T-helper 22 cell (primary cell): Measurements from ENCODE around the gene FAM120AOS.

Experiments used
- DNase-seq: peaks from one replicate; pipeline ENCODE4 v3.0.0-alpha.2; 2020; ENCODE audit warnings: low read depth

Gene FAM120AOS

DNA sequence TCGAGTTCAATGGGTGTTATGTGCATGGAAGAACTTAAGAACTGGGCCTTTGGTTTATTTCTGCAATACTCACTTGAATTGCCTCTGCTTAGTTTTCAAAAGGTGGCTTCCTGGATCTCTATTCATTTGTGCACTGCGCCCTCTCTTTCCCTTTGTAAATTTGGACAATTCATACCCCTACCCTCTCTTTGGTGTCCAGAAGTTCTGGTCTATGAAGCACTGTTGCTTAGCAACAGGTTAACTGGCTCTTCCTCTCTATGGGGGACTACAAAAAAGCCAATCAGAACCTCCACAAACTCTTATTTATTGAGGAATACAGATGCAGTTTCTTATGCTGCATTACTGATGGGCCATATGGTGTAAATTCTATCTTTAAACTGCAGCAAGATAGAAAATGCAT is 15.4 kb downstream of the FAM120AOS start:
- no peak for DNase-seq

- DNase-seq, result no peak
Observed at GRCh38 chr9:93436655-93437407, 16.6 kb downstream of the FAM120AOS start.

- no peak for DNase-seq
Observed at GRCh38 chr9:93436218-93436617, 17.2 kb downstream of the FAM120AOS start.

- DNase-seq, result no peak
Observed at GRCh38 chr9:93435386-93435785, 18.0 kb downstream of the FAM120AOS start.

GRCh38 chr9:93434056-93434455 is 19.3 kb downstream of the FAM120AOS start:
- no peak for DNase-seq

- no peak for DNase-seq
Observed at GRCh38 chr9:93432964-93433363, 20.4 kb downstream of the FAM120AOS start.

GRCh38 chr9:93431539-93432105 is 21.8 kb downstream of the FAM120AOS start:
- DNase-seq, result no peak

DNA sequence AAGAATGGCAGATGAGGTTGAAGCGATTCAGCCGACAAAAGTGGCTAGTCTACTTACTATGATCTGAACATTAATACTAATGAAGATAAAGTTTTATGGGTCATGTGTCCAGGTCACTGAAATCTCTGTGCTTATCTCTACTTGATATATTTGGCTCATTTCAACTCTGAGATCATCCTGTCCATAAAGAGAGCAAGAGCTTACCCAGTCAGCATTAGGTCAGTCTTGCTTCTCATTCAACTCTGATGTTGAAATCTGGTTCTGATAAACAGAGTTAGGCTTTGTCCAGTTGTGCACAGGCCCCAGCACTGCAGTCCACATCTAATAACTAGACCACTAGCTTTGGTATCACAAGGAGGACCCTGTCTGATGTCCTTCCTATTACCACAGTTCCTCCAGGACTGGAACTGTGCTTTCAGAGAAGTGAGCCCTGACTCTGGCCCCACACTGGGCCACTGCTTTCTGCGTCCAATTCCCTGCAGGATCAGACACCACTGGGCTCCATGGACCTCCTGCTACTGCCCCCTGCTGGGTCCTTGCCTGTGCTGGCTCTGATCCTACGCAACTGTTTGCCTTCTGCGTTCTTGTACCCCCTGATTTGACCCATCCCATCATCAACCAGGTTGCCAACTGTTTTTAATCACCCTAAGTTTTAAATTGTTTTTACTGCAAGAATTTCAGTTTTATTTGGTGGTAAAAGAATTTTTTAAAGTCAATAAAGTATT is 25.6 kb downstream of the FAM120AOS start:
- no peak for DNase-seq

DNA sequence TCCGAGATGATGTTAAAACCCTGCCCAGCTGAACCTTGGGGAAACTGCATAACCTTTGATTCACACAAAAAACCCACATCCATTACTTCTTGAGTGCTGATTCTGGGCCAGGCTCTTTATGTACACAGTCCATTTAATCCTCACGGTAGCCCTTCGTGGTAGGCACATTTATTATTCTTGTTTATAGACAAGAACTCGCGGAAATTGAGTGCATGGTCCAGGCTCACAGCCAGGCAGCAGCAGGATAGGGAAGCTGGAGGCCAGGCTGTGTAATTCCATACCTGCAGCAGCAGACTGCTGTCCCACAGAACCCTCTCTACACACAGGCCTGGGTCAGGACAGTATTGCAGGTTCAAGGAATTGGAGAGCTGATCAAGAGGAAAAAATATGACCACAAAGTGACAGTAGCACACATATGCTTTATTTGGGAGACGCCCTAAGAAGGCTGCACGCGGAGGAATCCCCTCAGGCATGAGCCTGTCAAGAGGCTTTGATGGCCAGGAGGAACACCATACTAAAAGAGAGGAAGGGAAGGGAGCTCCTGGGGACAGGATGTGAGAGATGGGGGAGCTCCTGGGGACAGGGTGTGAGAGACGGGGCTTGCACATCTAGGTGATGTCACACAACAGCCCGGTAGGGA is 30.3 kb downstream of the FAM120AOS start:
- DNase-seq, result no peak

GRCh38 chr9:93419023-93419422 is 34.4 kb downstream of the FAM120AOS start:
- DNase-seq, result no peak

- no peak for DNase-seq
Observed at GRCh38 chr9:93417538-93417937, 35.8 kb downstream of the FAM120AOS start.

- DNase-seq, result no peak
Observed at GRCh38 chr9:93416530-93417235, 36.7 kb downstream of the FAM120AOS start.

DNA sequence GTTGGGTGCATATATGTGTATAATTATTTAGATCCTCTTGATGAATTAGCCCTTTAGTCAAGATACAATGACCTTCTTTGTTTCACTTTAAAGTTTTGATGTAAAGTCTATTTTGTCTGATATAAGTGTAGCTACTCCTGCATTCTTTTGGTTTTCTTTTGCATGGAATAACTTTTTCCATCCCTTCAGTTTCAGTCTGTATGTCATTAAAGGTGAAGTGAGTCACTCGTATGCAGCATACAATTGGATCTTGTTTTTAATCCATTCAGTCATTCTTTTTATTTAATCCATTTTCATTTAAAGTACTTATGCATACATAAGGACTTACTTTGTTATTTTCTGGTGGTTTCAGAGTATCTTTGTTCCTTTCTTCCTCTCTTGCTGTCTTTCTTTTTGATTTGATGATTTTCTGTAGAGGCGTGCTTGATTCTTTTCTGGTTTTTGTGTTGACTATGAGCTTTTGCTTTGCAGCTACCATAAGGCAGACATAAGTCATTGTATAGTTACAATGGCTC is 38.1 kb downstream of the FAM120AOS start:
- no peak for DNase-seq

DNA sequence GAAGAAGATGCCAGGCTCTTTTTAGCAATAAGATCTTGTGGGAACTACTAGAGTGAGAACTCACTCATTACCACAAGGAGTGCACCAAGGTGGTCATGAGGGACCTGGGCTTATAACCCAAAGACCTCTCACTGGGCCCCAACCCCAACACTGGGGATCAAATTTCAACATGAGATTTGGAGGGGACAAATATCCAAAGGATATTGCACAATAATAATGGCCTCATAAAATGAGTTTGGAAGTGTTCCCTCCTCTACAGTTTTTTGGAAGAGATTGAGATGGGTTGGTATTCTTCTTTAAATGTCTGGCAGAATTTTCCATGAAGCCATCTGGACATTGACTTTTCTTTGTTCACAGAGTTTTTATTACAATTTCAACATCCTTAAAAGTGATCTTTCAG is 39.9 kb downstream of the FAM120AOS start:
- no peak for DNase-seq

DNA sequence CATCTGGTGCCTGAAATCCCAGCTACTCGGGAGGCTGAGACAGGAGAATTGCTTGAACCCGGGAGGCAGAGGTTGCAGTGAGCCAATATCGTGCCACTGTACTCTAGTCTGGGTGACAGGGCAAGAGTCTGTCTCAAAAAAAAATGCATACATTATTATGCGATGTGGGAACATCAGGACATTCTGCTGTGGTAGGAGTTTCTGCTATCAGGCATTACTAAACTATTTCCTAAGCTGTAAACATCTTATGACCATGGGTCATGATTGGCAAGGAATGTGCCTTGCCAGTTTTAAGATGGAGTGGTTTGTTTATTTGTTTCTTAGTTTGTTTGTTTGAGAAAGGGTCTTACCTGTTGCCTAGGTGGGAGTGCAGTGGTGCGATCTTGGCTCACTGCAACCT is 47.0 kb downstream of the FAM120AOS start:
- DNase-seq, result no peak

GRCh38 chr9:93398471-93398870 is 54.9 kb downstream of the FAM120AOS start:
- DNase-seq, result no peak

DNA sequence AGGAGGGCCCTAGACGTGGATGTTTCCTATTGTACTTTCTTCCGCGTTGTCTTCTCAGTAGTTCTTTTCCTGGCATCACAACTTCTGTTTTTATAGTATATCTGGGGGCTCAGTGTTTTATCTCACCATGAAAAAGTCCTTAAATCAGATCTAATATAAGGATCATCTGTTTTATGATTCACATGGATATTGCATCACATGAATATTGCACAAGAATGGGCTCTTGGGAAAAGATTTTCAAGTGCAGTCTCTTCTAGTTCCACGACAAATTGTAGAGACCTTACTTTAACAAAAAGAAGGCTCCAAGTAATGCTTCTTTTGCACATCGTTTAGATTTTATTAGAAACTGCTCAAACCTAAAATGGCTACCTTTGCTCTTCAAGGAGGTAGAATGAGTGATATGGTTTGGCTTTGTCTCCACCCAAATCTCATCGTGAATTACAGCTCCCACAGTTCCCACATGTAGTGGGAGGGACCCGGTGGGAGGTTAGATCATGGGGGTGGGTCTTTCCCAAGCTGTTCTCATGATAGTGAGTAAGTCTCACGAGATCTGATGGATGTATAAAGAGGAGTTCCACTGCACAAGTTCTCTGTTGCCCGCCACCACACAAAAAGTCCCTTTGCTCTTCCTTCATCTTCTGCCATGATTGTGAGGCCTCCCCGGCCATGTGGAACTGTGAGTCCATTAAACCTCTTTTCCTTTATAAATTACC is 55.6 kb downstream of the FAM120AOS start:
- DNase-seq, result no peak
